ENCODE results near the gene ALOX15B.
"Not testable (repeated sequence)": the region's sequence is repeated elsewhere in the genome, so short reads cannot be mapped to it uniquely, and the experiment has no call there.

The ALOX15B gene

DNA sequence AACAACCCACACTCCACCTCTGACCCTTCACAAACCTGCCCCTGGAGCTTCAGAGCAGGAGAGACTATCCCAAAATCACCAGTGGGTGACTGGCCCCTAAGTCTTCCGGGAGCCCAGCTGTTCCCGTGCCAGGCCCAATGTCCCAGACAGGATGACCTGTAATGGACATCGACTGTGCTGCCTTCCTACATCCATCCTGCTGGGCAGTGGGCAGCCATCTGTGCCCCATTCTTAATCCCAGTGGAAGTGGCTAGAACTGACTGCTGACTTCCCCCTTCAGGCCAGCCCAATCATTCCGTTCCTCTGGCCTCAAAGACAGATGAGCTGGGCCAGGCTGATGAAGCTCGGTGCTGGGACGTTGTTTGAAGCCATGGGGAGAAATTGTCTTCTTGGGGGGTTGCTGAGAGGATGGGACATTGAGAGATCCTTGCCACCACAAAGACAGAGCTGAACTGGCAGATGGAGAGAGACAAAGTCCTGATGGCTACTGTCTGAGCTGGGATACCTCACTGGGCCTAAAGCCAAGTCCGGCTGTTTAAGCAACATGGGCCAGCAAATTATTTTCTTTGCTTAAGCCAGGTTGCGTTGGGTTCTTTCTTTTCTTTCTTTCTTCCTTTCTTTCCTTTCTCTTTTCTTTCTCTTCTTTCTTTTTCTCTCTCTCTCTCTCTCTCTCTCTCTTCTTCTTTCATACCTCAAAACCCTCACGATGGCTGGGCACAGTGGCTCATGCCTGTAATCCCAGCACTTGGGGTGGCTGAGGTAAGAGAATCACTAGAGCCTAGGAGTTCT, 17.9 kb upstream of the ALOX15B start:
- Histone ChIP-seq H3K9me3 (ENCODE audit: control insufficient read depth in 2 of 2, low read length in 2 of 2) (no peaks in the 10 kb centered on the region), H3K27ac (ENCODE audit: low read depth in 2 of 2, low read length in 2 of 2) (no peak overlapping the region), H3K36me3 (ENCODE audit: control insufficient read depth in 2 of 2, insufficient read depth in 2 of 2, low read length in 2 of 2) (no peaks in the 10 kb centered on the region), H3K9ac (ENCODE audit: low read depth in 1 of 2, low read length in 2 of 2) (no peak overlapping the region), H3K4me1 (ENCODE audit: control insufficient read depth in 2 of 2, insufficient read depth in 2 of 2, low read length in 2 of 2) (peaks cover 9 to 12% of the 10 kb centered on the region in 2 donors), H3K4me3 (ENCODE audit: low read length in 2 of 2) (no peak overlapping the region), H3K27me3 (ENCODE audit: control insufficient read depth in 2 of 2, insufficient read depth in 2 of 2, low read length in 2 of 2) (peaks cover 0 to 2% of the 10 kb centered on the region in 2 donors)

DNA sequence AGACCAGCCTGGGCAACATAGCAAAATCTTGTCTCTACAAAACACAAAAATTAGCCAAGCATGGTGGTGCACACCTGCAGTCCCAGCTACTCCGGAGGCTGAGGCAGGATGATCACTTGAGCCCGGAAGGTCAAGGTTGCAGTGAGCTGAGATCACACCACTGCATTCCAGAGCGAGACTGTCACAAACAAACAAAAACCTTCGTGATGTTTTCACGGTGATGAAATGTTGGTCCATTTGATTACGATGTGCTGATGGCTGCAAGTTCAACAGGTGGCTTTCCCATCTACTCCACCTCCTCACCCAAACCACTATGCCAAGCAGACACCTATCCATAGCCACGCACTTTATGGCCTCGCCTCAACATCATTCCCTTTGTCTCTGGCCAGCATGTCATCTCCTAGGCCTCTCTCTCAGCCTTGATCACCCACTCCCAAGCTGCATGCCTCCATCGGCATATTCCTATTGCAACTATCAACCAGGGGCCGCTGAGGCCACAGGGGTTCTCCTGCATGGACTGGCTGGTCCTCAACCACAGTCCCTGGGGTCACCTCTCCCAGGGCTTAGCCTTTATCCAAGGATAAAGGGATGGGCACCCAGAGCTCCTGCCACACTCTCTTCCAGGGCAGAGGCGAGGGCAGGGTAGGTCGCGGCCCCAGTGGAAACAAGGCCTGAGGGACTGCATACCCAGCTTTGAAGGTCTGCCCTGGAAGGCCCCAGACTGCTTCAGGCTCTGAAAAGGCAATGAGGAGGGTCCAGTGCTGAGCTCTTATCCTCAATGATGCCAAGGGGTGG, 17.1 kb upstream of the ALOX15B start:
- Histone ChIP-seq H3K4me1 (ENCODE audit: control insufficient read depth in 2 of 2, insufficient read depth in 2 of 2, low read length in 2 of 2) (peaks cover 4 to 6% of the 10 kb centered on the region in 2 donors), H3K4me3 (ENCODE audit: low read length in 2 of 2) (no peak overlapping the region), H3K9me3 (ENCODE audit: control insufficient read depth in 2 of 2, low read length in 2 of 2) (no peaks in the 10 kb centered on the region), H3K9ac (ENCODE audit: low read depth in 1 of 2, low read length in 2 of 2) (no peak overlapping the region), H3K27me3 (ENCODE audit: control insufficient read depth in 2 of 2, insufficient read depth in 2 of 2, low read length in 2 of 2) (peaks cover 0 to 2% of the 10 kb centered on the region in 2 donors), H3K27ac (ENCODE audit: low read depth in 2 of 2, low read length in 2 of 2) (no peak overlapping the region), H3K36me3 (ENCODE audit: control insufficient read depth in 2 of 2, insufficient read depth in 2 of 2, low read length in 2 of 2) (no peaks in the 10 kb centered on the region)

DNA sequence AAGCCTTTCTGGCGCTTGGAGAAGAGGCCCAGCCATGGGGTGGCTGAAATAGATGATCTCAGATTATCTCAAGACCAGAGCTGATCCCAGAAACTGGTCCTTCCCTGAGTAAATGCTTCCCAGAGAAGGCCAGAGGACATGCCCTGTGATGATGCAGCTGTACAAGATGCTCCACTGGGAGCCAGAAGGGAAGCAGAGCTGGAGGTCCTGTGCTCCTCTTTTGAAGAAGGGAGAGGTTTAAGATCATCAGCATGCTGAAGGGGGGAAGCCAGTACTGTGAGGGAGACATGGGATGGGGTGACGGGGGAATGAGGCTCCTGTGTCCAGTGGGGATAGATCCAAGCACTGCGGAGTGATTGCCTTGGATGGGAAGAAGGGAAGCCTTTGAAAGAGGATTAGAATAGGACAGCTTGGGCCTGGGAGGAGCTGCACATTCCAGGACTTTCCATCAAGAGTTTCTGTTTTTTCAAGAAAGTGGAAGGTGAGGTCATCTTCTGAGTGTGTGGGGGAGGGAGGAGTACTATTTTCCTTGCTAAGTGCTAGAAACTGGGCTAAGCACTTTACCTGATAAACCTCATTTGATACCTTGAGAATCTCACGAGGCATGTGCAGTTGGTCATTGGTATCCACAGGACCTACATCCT, 16.4 kb upstream of the ALOX15B start:
- Histone ChIP-seq H3K36me3 (ENCODE audit: control insufficient read depth in 2 of 2, insufficient read depth in 2 of 2, low read length in 2 of 2) (no peaks in the 10 kb centered on the region), H3K27ac (ENCODE audit: low read depth in 2 of 2, low read length in 2 of 2) (no peak overlapping the region), H3K4me3 (ENCODE audit: low read length in 2 of 2) (no peak overlapping the region), H3K9me3 (ENCODE audit: control insufficient read depth in 2 of 2, low read length in 2 of 2) (no peaks in the 10 kb centered on the region), H3K4me1 (ENCODE audit: control insufficient read depth in 2 of 2, insufficient read depth in 2 of 2, low read length in 2 of 2) (no peaks in the 10 kb centered on the region), H3K27me3 (ENCODE audit: control insufficient read depth in 2 of 2, insufficient read depth in 2 of 2, low read length in 2 of 2) (peaks cover 0 to 6% of the 10 kb centered on the region in 2 donors), H3K9ac (ENCODE audit: low read depth in 1 of 2, low read length in 2 of 2) (no peak overlapping the region)

- H3K36me3 ChIP-seq (ENCODE audit: control insufficient read depth in 2 of 2, insufficient read depth in 2 of 2, low read length in 2 of 2); H3K4me3 ChIP-seq (ENCODE audit: low read length in 2 of 2); H3K27ac ChIP-seq (ENCODE audit: low read depth in 2 of 2, low read length in 2 of 2); H3K9me3 ChIP-seq (ENCODE audit: control insufficient read depth in 2 of 2, low read length in 2 of 2); H3K9ac ChIP-seq (ENCODE audit: low read depth in 1 of 2, low read length in 2 of 2); H3K4me1 ChIP-seq (ENCODE audit: control insufficient read depth in 2 of 2, insufficient read depth in 2 of 2, low read length in 2 of 2): not testable (repeated sequence)
- H3K27me3 ChIP-seq (ENCODE audit: control insufficient read depth in 2 of 2, insufficient read depth in 2 of 2, low read length in 2 of 2) = peaks cover 7 to 10% of the 10 kb centered on the region in 2 donors
These were observed 14.7 kb upstream of the ALOX15B start for GRCh38 chr17:8024161-8024560.

- H3K9ac ChIP-seq (ENCODE audit: low read depth in 1 of 2, low read length in 2 of 2) = no peak overlapping the region
- no peaks in the 10 kb centered on the region for H3K9me3 ChIP-seq (ENCODE audit: control insufficient read depth in 2 of 2, low read length in 2 of 2)
- H3K27me3 ChIP-seq (ENCODE audit: control insufficient read depth in 2 of 2, insufficient read depth in 2 of 2, low read length in 2 of 2) = peaks cover 7 to 12% of the 10 kb centered on the region in 2 donors
- H3K36me3 ChIP-seq (ENCODE audit: control insufficient read depth in 2 of 2, insufficient read depth in 2 of 2, low read length in 2 of 2) = no peaks in the 10 kb centered on the region
- H3K4me3 ChIP-seq (ENCODE audit: low read length in 2 of 2) = no peak overlapping the region
- no peaks in the 10 kb centered on the region for H3K4me1 ChIP-seq (ENCODE audit: control insufficient read depth in 2 of 2, insufficient read depth in 2 of 2, low read length in 2 of 2)
- no peak overlapping the region for H3K27ac ChIP-seq (ENCODE audit: low read depth in 2 of 2, low read length in 2 of 2)
These were observed 13.5 kb upstream of the ALOX15B start for GRCh38 chr17:8025176-8025911.

GRCh38 chr17:8029121-8029520, 9.7 kb upstream of the ALOX15B start:
- H3K9ac ChIP-seq (ENCODE audit: low read depth in 1 of 2, low read length in 2 of 2) = no peak overlapping the region
- no peak overlapping the region for H3K27ac ChIP-seq (ENCODE audit: low read depth in 2 of 2, low read length in 2 of 2)

DNA sequence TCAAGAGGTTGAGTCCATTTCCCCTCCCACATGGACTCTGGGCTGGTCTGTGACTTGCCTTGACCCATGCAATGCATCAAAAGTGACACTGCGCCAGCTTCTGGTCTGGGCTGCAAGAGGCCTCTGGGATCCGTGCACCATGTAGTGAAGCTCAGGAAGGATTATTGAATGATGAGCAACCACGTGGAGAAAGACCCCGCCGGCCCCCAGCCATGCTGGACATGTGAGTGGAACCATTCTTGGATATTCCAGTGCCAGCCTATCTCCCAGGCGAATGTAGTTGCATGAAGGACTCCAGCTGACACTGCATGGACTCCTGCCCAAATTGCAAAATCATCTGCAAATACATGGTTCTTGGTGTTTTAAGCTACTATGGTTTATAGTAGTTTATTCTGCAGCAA, 7.6 kb upstream of the ALOX15B start:
- Histone ChIP-seq H3K27me3 (ENCODE audit: control insufficient read depth in 2 of 2, insufficient read depth in 2 of 2, low read length in 2 of 2) (peaks cover 7 to 16% of the 10 kb centered on the region in 2 donors), H3K4me1 (ENCODE audit: control insufficient read depth in 2 of 2, insufficient read depth in 2 of 2, low read length in 2 of 2) (no peaks in the 10 kb centered on the region), H3K9ac (ENCODE audit: low read depth in 1 of 2, low read length in 2 of 2) (no peak overlapping the region), H3K27ac (ENCODE audit: low read depth in 2 of 2, low read length in 2 of 2) (no peak overlapping the region), H3K9me3 (ENCODE audit: control insufficient read depth in 2 of 2, low read length in 2 of 2) (no peaks in the 10 kb centered on the region), H3K36me3 (ENCODE audit: control insufficient read depth in 2 of 2, insufficient read depth in 2 of 2, low read length in 2 of 2) (no peaks in the 10 kb centered on the region), H3K4me3 (ENCODE audit: low read length in 2 of 2) (no peak overlapping the region)

More at GRCh38 chr17:8029121-8029520, 9.7 kb upstream of the ALOX15B start:
- Histone ChIP-seq H3K9me3 (ENCODE audit: control insufficient read depth in 2 of 2, low read length in 2 of 2) (no peaks in the 10 kb centered on the region), H3K4me3 (ENCODE audit: low read length in 2 of 2) (no peak overlapping the region), H3K27me3 (ENCODE audit: control insufficient read depth in 2 of 2, insufficient read depth in 2 of 2, low read length in 2 of 2) (peaks cover 7 to 16% of the 10 kb centered on the region in 2 donors), H3K4me1 (ENCODE audit: control insufficient read depth in 2 of 2, insufficient read depth in 2 of 2, low read length in 2 of 2) (no peaks in the 10 kb centered on the region), H3K36me3 (ENCODE audit: control insufficient read depth in 2 of 2, insufficient read depth in 2 of 2, low read length in 2 of 2) (no peaks in the 10 kb centered on the region)

DNA sequence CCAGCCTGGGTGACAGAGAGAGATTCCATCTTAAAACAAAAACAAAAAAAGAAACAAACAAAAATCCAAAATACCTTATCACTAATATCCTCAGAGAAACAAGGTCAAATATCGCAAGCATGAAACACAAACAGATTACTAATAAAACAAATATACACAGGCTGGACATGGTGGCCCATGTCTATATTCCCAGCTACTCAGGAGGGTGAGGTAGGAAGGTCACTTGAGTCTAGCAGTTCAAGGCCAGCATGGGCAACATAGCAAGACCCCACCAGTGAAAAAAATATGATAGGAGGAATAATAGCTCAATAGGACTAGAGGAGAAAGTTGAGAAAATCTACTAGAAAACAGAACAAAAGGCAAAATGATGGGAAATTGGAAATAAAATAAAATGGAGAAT, 6.9 kb upstream of the ALOX15B start:
- no peaks in the 10 kb centered on the region for H3K36me3 ChIP-seq (ENCODE audit: control insufficient read depth in 2 of 2, insufficient read depth in 2 of 2, low read length in 2 of 2)
- no peak overlapping the region for H3K27ac ChIP-seq (ENCODE audit: low read depth in 2 of 2, low read length in 2 of 2)
- H3K27me3 ChIP-seq (ENCODE audit: control insufficient read depth in 2 of 2, insufficient read depth in 2 of 2, low read length in 2 of 2) = peaks cover 7 to 16% of the 10 kb centered on the region in 2 donors

GRCh38 chr17:8032442-8032841, 6.4 kb upstream of the ALOX15B start:
- Histone ChIP-seq H3K27ac (ENCODE audit: low read depth in 2 of 2, low read length in 2 of 2) (no peak overlapping the region), H3K4me3 (ENCODE audit: low read length in 2 of 2) (no peak overlapping the region), H3K4me1 (ENCODE audit: control insufficient read depth in 2 of 2, insufficient read depth in 2 of 2, low read length in 2 of 2) (no peaks in the 10 kb centered on the region), H3K9me3 (ENCODE audit: control insufficient read depth in 2 of 2, low read length in 2 of 2) (no peaks in the 10 kb centered on the region), H3K27me3 (ENCODE audit: control insufficient read depth in 2 of 2, insufficient read depth in 2 of 2, low read length in 2 of 2) (peaks cover 7 to 12% of the 10 kb centered on the region in 2 donors), H3K9ac (ENCODE audit: low read depth in 1 of 2, low read length in 2 of 2) (no peak overlapping the region), H3K36me3 (ENCODE audit: control insufficient read depth in 2 of 2, insufficient read depth in 2 of 2, low read length in 2 of 2) (no peaks in the 10 kb centered on the region)

More for the DNA sequence above, 6.9 kb upstream of the ALOX15B start:
- H3K9me3 ChIP-seq (ENCODE audit: control insufficient read depth in 2 of 2, low read length in 2 of 2) = no peaks in the 10 kb centered on the region
- no peak overlapping the region for H3K9ac ChIP-seq (ENCODE audit: low read depth in 1 of 2, low read length in 2 of 2)
- no peak overlapping the region for H3K4me3 ChIP-seq (ENCODE audit: low read length in 2 of 2)
- H3K4me1 ChIP-seq (ENCODE audit: control insufficient read depth in 2 of 2, insufficient read depth in 2 of 2, low read length in 2 of 2) = no peaks in the 10 kb centered on the region
